ENCODE results near the gene PRAMEF17. TPM values are rescaled to one million over a fixed set of nuclear protein-coding genes. Genes with fewer than 3 reads are reported as not detected.
"Not testable (repeated sequence)": the region's sequence is repeated elsewhere in the genome, so short reads cannot be mapped to it uniquely, and the experiment has no call there.

PRAMEF17 gene, protein sequence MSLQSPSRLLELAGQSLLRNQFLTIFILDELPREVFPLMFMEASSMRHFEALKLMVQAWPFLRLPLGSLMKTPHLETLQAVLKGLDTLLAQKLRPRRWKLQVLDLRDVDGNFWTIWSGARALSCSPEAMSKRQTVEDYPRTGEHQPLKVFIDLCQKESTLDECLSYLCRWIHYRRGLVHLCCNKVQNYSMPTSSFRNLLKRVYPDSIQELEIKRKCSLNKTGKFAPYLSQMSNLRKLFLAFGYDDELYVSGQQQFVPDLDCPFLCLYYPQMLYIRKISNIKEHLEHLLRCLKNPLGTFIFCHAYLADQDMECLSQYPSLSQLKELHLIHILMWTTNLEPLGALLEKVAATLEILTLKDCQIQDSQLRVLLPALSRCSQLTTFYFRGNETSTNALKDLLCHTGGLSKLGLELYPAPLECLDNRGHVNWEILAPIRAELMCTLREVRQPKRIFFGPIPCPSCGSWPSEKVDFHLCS
- total RNA-seq, result not detected in 2 replicates
- not detected for polyA plus RNA-seq (2012)

DNA sequence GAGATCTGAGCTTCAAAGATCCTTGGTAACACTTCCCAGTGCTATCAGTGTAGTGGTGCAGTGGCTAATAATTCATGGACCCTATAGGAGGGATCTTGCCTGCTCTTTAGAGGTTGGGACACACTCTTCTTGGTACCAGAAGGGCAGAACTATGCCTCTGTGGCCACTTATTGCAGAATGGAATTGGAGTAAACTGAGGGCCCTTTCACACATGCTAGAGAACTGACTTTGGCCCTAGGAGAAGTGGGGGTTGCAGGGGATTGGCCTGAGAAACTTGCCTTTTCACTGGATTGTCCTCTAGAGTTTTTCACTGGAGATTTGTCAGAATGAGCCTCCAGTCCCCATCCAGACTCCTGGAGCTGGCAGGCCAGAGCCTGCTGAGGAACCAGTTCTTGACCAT is at the start of gene PRAMEF17:
Gene PRAMEF17, plus strand, starts transcription at position 301 of the 400 bp plus-strand sequence. Its CDS starts 26 bp downstream, at position 327.
- DNase-seq (ENCODE audit: low read depth), result not testable (repeated sequence)

DNA sequence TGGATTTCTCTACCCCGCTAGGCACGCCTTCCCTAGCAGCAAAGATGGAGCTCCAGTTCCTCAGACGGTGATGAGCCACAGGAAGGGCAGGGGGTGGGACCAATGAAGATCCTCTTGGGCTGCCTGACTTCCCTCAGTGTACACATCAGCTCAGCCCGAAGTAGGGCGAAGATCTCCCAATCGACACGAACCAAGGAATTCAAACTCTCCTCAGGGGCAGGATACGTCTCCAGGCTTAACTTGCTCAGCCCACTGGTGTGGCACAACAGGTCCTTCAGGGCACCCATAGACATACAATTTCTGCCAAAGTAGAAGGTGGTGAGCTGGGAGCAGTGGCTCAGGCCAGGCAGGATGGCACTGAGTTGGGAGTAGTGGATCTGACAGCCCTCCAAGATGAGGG is 46.9 kb upstream of the PRAMEF17 start:
- DNase-seq (ENCODE audit: low read depth), result not testable (repeated sequence)

DNA sequence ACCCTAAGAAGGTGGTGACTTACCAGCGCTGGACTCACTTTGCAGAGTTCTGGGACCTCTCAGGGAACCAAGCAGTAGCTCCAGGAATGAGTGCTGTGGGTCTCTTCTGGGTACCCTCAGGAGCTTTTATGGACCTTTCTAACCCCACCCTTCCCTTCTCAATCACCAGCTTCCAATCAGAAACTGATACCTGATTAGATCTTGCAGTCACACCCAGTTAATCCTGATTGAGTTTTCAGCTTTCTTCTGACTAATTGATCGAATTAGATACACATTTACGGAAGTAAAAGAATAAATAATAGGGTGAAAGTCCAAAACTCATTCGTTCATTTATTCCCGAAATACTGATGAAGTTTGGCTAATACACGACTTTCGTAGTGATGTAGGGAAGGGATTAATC is 42.4 kb upstream of the PRAMEF17 start, which contains the start of gene PRAMEF14:
Gene PRAMEF14, minus strand, starts transcription at position 101 of the 400 bp plus-strand sequence. CDS start 1,820 bp downstream, outside the sequence.
- DNase-seq (ENCODE audit: low read depth), result not testable (repeated sequence)

DNA sequence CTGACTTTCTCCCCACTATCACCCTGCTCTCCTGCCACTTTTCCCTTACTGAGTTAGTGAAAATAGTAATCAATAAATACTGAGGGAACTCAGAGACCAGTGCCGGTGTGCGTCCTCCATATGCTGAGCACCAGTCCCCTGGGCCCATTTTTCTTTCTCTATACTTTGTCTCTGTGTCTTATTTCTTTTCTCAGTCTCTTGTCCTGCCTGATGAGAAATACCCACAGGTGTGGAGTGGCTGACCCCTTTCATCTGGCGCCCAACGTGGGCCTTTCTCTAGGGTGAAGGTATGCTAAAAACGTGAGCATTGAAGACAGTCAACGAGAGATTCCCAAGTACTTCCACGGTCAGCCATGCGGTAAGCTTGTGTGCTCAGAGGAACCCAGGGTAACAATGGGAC is 36.0 kb upstream of the PRAMEF17 start:
- not testable (repeated sequence) for DNase-seq (ENCODE audit: low read depth)

DNA sequence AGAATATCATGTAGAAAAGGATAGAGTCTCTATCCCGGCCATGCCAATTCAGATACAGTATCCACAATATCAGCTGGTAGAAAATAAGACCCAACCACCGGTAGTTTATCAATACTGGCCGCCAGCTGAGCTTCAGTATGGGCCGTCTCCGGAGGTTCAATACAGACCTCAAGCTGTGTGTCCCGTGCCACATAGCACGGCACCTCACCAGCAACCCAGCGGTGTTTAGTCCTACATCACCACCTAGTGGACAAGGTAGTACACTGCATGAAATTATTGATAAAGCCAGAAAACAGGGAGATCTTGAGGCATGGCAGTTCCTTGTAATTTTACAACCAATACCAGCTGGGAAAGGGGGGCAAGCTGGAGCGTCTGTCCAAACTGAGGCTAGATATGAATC is 35.0 kb upstream of the PRAMEF17 start:
- not testable (repeated sequence) for DNase-seq (ENCODE audit: low read depth)

DNA sequence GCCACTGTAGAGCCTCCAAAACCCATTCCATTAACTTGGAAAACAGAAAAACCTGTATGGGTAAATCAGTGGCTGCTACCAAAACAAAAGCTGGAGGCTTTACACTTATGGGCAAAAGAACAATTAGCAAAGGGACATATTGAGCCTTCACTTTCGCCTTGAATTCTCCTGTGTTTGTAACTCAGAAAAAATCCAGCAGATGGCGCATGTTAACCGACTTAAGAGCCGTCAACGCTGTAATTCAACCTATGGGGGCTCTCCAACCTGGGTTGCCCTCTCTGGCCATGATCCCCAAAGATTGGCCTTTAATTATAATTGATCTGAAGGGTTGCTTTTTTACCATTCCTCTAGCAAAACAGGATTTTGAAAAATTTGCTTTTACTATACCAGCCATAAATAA is 32.7 kb upstream of the PRAMEF17 start:
- peak; percentile 59 for DNase-seq (ENCODE audit: low read depth)

DNA sequence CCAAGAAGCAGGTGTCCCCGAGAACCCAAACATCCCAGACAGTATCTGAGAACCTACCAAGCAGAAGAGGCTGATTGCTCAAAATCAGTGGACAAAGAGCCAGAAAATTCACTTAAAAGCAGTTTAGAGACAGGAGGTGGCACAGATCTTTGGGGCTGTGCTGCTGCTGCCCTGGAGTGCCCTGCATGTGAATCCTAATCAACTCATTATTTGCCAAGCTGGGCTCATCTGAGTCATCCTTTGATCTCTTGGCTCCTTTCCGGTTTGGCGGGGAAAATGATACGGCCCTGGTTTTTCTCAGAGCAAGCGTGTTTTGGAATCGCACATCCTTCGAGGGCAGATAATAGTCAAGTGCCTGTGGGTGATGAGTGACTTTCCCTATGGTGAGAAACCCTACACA is 27.1 kb upstream of the PRAMEF17 start:
- DNase-seq (ENCODE audit: low read depth), result not testable (repeated sequence)

DNA sequence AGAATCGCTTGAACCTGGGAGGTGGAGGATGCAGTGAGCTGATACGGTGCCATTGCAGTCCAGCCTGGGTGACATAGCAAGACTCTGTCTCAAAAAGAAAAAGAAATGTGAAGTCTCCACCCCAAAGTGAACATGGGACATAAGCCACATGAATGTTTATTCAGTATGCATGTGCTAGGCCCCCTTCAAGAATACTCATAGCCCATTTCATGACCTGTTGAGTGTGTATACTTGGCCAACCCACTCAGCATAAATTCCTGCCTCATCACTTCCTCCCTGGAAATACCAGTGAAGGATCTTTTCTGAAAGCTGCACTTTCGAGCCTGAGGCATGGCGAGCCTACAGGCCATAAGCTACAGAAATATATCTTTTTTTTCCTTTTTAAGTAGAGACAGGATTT is 24.5 kb upstream of the PRAMEF17 start:
- DNase-seq (ENCODE audit: low read depth), result not testable (repeated sequence)

DNA sequence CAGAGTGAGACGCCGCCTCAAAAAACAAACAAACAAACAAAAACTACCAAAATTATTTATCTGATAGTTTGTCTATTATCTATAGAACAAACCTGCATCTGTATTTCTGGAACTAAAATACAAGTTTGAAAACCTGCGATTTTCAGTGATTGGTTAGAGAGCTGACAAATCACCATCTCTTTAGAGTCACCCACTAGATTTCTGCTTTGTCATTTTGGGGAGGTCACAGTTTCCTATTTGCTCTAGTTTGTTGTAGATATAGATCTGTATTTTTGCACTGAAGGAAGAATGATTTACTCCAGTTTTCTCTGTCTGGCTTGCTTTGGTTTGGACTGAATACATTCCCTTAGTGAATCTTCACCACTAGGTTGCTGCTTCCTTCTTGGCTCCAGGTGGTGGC is 22.9 kb upstream of the PRAMEF17 start:
- not testable (repeated sequence) for DNase-seq (ENCODE audit: low read depth)

DNA sequence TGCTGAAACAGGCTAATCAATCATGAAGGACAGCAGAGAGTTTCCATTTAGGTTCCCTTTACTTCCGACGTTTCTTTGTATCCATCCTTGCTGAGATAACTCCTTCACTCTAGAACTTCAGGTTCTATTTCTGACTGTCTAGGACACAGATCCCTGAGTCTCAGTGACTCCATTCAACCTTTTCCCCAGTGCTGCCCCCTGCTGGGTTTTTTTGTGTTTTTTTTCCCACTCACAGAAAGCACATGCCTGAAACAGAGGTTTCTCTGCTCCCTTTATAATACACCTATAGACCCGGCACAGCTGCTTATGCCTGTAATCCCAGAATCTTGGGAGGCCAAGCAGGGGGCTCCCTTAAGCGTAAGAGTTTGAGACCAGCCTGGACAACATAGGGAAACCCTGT is 20.9 kb upstream of the PRAMEF17 start:
- DNase-seq (ENCODE audit: low read depth), result not testable (repeated sequence)

DNA sequence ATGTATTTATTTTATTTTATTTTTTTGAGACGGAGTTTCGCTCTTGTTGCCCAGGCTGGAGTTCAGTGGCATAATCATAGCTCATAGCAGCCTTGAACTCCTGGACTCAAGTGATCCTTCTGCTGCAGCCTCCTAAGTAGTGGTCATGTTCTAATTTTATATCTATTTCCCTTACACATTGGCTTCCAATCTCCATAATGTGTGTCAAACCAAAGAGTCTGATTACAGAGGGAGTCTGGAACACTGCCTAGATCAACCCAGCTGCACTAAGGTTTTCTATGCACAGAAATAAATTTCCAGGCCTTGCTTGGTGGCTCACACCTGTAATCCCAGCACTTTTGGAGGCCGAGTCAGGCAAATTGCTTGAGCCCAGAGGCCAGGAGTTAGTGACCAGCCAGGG is 10.4 kb upstream of the PRAMEF17 start:
- not testable (repeated sequence) for DNase-seq (ENCODE audit: low read depth)

DNA sequence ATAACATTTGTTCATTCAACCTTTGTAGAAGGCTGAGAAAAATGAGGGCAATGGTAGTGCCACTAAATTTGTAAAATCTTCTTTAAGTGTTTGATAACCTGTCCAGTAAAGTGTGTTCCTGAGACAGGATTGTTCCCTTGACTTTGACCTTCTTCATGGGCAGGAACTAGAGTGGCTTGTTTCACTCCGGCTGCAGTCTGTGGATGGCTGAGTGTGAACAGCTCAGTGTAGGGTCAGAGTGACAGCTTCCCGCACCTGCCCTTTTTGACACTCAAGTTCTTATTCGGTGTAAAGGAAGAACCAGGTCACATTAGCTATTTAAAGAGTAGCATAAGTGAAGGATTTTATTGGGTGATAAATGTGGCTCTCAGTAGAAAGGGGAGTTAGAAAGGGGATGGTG is 9.1 kb upstream of the PRAMEF17 start:
- not testable (repeated sequence) for DNase-seq (ENCODE audit: low read depth)

DNA sequence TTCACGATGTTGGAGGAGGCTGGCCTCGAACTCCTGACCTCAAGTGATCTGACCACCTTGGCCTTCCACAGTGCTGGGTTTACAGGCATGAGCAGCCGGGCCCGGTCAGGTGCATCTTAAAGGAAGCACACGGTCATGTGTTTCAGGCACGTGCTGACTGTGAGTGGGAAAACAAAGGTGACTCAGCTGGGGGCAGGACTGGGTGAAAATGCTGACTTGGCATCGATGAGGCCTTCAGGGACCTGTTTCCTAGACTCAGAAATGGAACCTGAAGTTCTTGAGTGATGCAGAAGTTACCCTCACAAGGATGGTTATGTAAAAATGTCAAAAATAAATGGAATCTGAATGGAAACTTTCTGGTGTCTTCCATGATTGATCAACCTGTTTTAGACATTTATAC is 3.6 kb downstream of the PRAMEF17 start:
- not testable (repeated sequence) for DNase-seq (ENCODE audit: low read depth)

DNA sequence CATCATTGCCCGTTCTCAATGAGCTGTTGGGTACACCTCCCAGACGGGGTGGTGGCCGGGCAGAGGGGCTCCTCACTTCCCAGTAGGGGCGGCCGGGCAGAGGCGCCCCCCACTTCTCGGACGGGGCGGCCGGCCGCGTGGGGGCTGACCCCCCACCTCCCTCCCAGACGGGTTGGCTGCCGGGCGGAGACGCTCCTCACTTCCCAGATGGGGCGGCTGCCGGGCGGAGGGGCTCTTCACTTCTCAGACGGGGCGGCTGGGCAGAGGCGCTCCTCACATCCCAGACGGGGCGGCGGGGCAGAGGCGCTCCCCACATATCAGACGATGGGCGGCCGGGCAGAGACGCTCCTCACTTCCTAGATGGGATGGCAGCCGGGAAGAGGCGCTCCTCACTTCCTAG is 5.3 kb downstream of the PRAMEF17 start:
- DNase-seq (ENCODE audit: low read depth), result not testable (repeated sequence)

DNA sequence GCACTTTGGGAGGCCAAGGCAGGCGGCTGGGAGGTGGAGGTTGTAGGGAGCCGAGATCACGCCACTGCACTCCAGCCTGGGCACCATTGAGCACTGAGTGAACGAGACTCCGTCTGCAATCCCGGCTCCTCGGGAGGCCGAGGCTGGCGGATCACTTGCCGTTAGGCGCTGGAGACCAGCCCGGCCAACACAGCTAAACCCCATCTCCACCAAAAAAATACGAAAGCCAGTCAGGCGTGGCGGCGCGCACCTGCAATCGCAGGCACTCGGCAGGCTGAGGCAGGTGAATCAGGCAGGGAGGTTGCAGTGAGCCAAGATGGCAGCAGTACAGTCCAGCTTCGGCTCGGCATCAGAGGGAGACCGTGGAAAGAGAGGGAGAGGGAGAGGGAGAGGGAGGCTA is 5.9 kb downstream of the PRAMEF17 start:
- DNase-seq (ENCODE audit: low read depth), result not testable (repeated sequence)

DNA sequence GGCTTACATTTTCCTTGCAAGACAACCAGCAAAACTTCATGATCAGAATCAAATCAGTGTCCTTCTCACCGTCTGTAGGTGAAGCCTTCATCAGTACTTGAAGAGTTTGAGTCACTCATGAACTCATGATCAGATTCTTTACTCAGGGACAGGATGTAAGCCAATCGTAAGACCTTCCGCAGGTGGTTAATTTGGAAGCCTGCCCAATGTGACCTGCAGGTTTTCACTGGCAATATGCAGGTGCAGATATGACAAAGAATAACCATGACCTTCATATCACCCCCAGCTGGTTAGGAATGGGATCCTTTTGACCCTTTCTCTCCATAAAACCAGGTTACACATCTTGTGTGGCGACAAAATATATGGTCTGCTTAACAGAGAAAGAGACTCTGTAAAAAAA is 18.4 kb downstream of the PRAMEF17 start:
- no peak for DNase-seq (ENCODE audit: low read depth)

DNA sequence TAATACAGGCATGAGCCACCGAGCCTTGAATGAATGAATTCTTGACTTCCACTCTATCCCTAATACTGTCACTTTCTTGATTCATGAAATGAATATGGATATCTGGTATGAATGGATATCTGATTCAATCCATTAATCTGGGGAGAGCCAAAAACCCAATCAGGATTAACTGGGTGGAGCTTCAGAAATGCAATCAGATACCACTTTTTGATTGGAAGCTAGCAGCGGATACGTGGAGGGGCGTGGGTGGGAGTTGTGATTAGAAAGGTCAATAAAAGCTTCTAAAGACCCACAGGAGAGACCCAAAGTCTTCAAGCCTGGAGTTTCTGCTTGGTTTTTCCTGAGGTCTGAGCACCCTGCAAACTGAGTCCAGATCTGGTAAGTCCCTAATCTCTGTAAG is 20.7 kb downstream of the PRAMEF17 start, which contains the start of gene PRAMEF20:
Gene PRAMEF20, plus strand, starts transcription at position 301 of the 400 bp plus-strand sequence. CDS start 5,905 bp downstream, outside the sequence.
- not testable (repeated sequence) for DNase-seq (ENCODE audit: low read depth)

DNA sequence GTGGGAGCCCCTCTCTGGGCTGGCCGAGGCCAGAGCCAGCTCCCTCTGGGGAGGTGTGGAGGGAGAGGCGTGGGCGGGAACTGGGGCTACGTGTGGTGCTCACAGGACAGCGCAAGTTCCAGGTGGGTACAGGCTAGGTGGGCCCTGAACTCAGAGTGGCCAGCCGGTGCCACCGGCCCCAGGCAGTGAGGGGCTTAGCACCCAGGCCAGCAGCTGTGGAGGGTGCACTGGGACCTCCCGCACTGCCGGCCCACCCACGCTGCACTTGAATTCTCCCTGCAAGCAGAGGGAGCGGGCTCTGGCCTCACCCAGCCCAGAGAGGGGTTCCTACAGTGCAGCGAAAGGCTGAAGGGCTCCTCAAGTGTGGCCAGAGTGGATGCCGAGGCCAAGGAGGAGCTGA is 41.1 kb downstream of the PRAMEF17 start:
- no peak for DNase-seq (ENCODE audit: low read depth)

DNA sequence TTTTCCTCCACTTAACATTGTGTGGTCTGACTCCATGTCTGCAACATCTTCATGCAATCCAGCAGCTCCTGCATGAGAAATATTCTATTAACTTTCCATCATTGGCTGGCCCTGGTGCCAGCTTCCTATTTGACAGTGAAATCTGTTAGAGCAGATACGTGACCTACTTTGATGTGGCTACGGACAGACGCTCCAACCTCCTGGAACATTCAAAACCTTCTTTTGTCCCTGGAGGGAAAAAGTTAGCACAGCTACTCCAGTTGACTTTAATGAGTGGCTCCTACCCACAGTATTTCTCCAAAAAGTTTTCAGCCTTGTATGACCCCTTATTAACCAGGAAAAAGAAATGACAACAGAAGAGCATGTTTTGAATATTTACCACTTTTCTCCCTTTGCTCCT is 42.8 kb downstream of the PRAMEF17 start:
- DNase-seq (ENCODE audit: low read depth), result no peak

DNA sequence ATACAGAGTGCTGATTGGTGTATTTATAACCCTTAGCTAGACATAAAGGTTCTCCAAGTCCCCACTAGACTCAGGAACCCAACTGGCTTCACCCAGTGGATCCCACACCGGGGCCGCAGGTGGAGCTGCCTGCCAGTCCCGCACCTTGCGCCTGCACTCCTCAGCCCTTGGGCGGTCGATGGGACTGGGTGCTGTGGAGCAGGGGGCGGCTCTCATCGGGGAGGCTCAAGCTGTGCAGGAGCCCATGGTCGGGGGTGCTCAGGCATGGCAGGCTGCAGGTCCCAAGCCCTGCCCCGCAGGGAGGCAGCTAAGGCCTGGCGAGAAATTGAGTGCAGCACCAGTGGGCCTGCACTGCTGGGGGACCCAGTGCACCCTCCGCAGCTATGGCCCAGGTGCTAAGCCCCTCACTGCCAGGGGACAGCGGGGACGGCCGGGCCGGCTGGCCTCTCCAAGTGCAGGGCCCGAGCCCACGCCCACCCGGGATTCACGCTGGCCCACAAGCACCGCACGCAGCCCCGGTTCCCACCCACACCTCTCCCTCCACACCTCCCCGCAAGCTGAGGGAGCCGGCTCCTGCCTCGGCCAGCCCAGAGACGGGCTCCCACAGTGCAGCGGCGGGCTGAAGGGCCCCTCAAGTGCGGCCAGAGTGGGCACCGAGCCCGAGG is 44.4 kb downstream of the PRAMEF17 start:
- DNase-seq (ENCODE audit: low read depth), result not testable (repeated sequence)

DNA sequence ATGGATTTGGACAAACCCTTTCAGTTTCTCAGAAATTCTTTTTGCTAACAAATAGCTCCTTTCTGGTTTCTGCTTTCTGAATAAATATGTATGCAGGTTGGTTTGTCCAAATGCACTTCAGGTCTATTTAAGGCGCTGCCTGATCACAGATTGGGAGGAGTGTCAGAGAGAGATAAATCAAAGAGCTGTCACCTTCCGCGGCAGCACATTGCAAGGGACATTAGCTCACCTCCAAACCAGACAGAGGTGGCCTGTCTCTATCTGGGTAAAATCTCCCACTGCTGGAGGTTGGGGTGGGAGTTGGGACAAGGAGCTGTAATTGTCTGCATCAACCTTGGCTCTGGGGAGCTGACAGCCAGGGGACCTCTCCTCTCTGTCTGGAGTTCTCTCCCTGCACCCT is 46.0 kb downstream of the PRAMEF17 start:
- no peak for DNase-seq (ENCODE audit: low read depth)
